ENCODE data around the gene SND1.

Gene SND1

GRCh38 chr7:127794136-127794535 lies 142.1 kb downstream of the SND1 start:
- no peaks in the 10 kb centered on the region for H3K9me3 ChIP-seq (ENCODE audit: control insufficient read depth, insufficient read depth, low read length)
- peaks cover 5% of the 10 kb centered on the region; the same call in 1 of the 2 replicates for H3K36me3 ChIP-seq (ENCODE audit: control insufficient read depth, low read length)
- H3K27me3 ChIP-seq (ENCODE audit: control insufficient read depth, low read length) = no peaks in the 10 kb centered on the region
- no peak for TF ChIP-seq CTCF (IDR thresholded peaks at IDR 0.05; ENCODE audit: low read depth, low read length, poor library complexity, severe bottlenecking)
- TF ChIP-seq EZH2phosphoT487 (IDR thresholded peaks at IDR 0.05; ENCODE audit: borderline replicate concordance, low read length) = no peak
- H4K20me1 ChIP-seq (ENCODE audit: control insufficient read depth, insufficient read depth, low read depth, low read length) = peaks cover 11% of the 10 kb centered on the region; the same call in 1 of the 2 replicates
- no peak overlapping the region for H3K27ac ChIP-seq (ENCODE audit: low read depth, low read length)
- H3K4me1 ChIP-seq (ENCODE audit: control insufficient read depth, low read length) = no peaks in the 10 kb centered on the region
- no peaks in the 10 kb centered on the region for H3F3A ChIP-seq (ENCODE audit: control insufficient read depth, insufficient read depth)
- peaks cover 62% of the 10 kb centered on the region for H3K79me2 ChIP-seq (ENCODE audit: control insufficient read depth, low read length)
- H3K4me2 ChIP-seq (ENCODE audit: low read length) = no peak overlapping the region
- H3K9me2 ChIP-seq (replicated peaks; ENCODE audit: control insufficient read depth, low read length) = no peaks in the 10 kb centered on the region
- H3K4me3 ChIP-seq (ENCODE audit: low read length) = no peak overlapping the region

GRCh38 chr7:127794551-127794950 lies 142.6 kb downstream of the SND1 start:
- TF ChIP-seq EZH2phosphoT487 (IDR thresholded peaks at IDR 0.05; ENCODE audit: borderline replicate concordance, low read length) (no peak), CTCF (IDR thresholded peaks at IDR 0.05; ENCODE audit: low read depth, low read length, poor library complexity, severe bottlenecking) (no peak)
- no peak overlapping the region for H3K4me2 ChIP-seq (ENCODE audit: low read length)
- H3F3A ChIP-seq (ENCODE audit: control insufficient read depth, insufficient read depth) = no peaks in the 10 kb centered on the region
- H3K4me1 ChIP-seq (ENCODE audit: control insufficient read depth, low read length) = no peaks in the 10 kb centered on the region
- H3K9me3 ChIP-seq (ENCODE audit: control insufficient read depth, insufficient read depth, low read length) = no peaks in the 10 kb centered on the region
- H3K9me2 ChIP-seq (replicated peaks; ENCODE audit: control insufficient read depth, low read length) = no peaks in the 10 kb centered on the region
- H3K27me3 ChIP-seq (ENCODE audit: control insufficient read depth, low read length) = no peaks in the 10 kb centered on the region
- H3K36me3 ChIP-seq (ENCODE audit: control insufficient read depth, low read length) = peaks cover 3% of the 10 kb centered on the region; the same call in 1 of the 2 replicates
- no peak overlapping the region for H3K4me3 ChIP-seq (ENCODE audit: low read length)
- H3K79me2 ChIP-seq (ENCODE audit: control insufficient read depth, low read length) = peaks cover 61% of the 10 kb centered on the region
- H4K20me1 ChIP-seq (ENCODE audit: control insufficient read depth, insufficient read depth, low read depth, low read length) = peaks cover 11% of the 10 kb centered on the region; the same call in 1 of the 2 replicates
- no peak overlapping the region for H3K27ac ChIP-seq (ENCODE audit: low read depth, low read length)

DNA sequence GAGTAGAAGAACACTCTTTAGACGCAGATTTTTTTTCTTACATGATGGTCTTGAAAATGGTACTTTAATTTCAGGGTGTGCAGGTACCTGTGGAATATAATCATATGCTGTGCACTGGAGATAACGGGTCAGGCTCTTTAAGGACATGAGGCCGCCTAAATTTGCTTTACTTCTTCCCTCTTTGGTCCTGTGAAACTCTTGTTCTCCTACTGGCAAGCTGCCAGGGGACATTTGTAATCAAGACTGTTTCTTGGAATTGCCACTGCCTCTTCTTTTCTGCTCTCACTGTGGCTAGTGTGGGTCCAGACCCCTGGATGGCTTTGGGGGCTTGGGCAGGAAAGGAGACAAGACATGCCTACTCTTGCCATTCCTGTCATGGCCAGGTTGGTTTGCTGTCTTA lies 146.0 kb downstream of the SND1 start:
- no peaks in the 10 kb centered on the region for H3K4me1 ChIP-seq (ENCODE audit: control insufficient read depth, low read length)
- peaks cover 9% of the 10 kb centered on the region; the same call in 1 of the 2 replicates for H4K20me1 ChIP-seq (ENCODE audit: control insufficient read depth, insufficient read depth, low read depth, low read length)
- H3F3A ChIP-seq (ENCODE audit: control insufficient read depth, insufficient read depth) = no peaks in the 10 kb centered on the region
- TF ChIP-seq CTCF (IDR thresholded peaks at IDR 0.05; ENCODE audit: low read depth, low read length, poor library complexity, severe bottlenecking) (no peak), EZH2phosphoT487 (IDR thresholded peaks at IDR 0.05; ENCODE audit: borderline replicate concordance, low read length) (no peak)
- no peaks in the 10 kb centered on the region for H3K9me2 ChIP-seq (replicated peaks; ENCODE audit: control insufficient read depth, low read length)
- no peaks in the 10 kb centered on the region for H3K27me3 ChIP-seq (ENCODE audit: control insufficient read depth, low read length)
- peaks cover 64% of the 10 kb centered on the region for H3K79me2 ChIP-seq (ENCODE audit: control insufficient read depth, low read length)
- H3K27ac ChIP-seq (ENCODE audit: low read depth, low read length) = no peak overlapping the region
- no peak overlapping the region for H3K4me2 ChIP-seq (ENCODE audit: low read length)
- no peaks in the 10 kb centered on the region for H3K9me3 ChIP-seq (ENCODE audit: control insufficient read depth, insufficient read depth, low read length)
- no peak overlapping the region for H3K4me3 ChIP-seq (ENCODE audit: low read length)
- H3K36me3 ChIP-seq (ENCODE audit: control insufficient read depth, low read length) = peaks cover 3% of the 10 kb centered on the region; the same call in 1 of the 2 replicates
